ENCODE measurements around the gene AFF4. TPM values are rescaled to one million over a fixed set of nuclear protein-coding genes. Genes with fewer than 3 reads are reported as not detected.

Gene AFF4
- total RNA-seq, 2 experiments from 2014 or later = 19.4 to 19.9 TPM

- no peak overlapping the region for H3K27ac Mint-ChIP-seq
- H3K4me1 Mint-ChIP-seq (ENCODE audit: low read depth) = peaks cover 7% of the 10 kb centered on the region
- no peak overlapping the region for H3K4me3 Mint-ChIP-seq
- ATAC-seq (no peak), DNase-seq (peak; percentile 23)
- ChIA-PET CTCF (interaction anchor here (0.8 to 3.2 kb wide), 11 partner anchors 8 to 442 kb away, joined by 3 to 24 read pairs (median 5); partner anchors contain the start of genes GDF9, SOWAHA and UQCRQ), POLR2A (interaction anchor here (1.8 to 2.4 kb wide), 2 partner anchors 11 to 38 kb away, joined by 6 to 9 read pairs; partner anchors contain the start of genes GDF9 and UQCRQ)
- no peaks in the 10 kb centered on the region for H3K36me3 Mint-ChIP-seq (ENCODE audit: low read depth)
- H3K9me3 Mint-ChIP-seq = no peaks in the 10 kb centered on the region
- TF ChIP-seq, protein P1, sequence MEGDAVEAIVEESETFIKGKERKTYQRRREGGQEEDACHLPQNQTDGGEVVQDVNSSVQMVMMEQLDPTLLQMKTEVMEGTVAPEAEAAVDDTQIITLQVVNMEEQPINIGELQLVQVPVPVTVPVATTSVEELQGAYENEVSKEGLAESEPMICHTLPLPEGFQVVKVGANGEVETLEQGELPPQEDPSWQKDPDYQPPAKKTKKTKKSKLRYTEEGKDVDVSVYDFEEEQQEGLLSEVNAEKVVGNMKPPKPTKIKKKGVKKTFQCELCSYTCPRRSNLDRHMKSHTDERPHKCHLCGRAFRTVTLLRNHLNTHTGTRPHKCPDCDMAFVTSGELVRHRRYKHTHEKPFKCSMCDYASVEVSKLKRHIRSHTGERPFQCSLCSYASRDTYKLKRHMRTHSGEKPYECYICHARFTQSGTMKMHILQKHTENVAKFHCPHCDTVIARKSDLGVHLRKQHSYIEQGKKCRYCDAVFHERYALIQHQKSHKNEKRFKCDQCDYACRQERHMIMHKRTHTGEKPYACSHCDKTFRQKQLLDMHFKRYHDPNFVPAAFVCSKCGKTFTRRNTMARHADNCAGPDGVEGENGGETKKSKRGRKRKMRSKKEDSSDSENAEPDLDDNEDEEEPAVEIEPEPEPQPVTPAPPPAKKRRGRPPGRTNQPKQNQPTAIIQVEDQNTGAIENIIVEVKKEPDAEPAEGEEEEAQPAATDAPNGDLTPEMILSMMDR (IDR thresholded peaks at IDR 0.05) = no peak
- H3K27me3 Mint-ChIP-seq = peaks cover 57% of the 10 kb centered on the region
- intact Hi-C loops (cut with micrococcal nuclease) = loop anchor here (10.0 kb wide), 1 partner anchor 443 kb away; no protein-coding TSS in a partner anchor
These were observed 135.3 kb downstream of the AFF4 start for GRCh38 chr5:132827943-132828673.

DNA sequence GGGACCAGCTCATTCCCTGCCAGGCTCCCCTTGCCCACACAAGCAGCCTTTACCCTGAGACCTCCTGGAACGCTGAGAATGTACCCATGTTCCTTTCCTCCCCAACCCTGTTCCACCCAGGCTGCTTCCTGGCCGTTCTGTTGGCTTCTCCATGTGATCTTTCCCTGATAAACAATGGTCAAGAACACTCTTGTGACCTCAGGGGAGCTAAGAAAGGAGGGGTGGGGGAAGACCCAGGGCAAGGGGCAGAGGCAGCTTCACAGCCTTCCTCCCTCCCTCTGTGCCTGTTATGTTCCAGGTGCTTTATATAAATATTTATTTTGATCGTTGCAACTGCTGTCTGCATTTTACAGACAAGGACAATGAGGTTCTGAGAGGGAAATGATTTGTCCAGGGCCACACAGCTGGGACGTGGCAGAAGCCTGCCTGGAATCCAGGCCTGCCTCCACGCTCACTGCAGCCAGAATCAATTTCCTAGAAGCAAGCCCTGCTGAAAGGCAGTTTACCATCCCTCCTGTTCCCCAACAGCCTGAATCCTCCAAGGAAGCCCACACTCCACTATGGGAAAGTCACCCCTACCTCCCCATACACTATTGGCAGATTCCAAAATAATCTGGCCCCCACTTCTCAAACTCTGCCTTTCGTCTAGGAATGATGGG is 136.9 kb downstream of the AFF4 start:
- H3K9me3 Mint-ChIP-seq = no peaks in the 10 kb centered on the region
- no peak for DNase-seq
- peaks cover 7% of the 10 kb centered on the region for H3K4me1 Mint-ChIP-seq (ENCODE audit: low read depth)
- no peak for ATAC-seq
- intact Hi-C loops (cut with micrococcal nuclease) = loop anchor here (10.0 kb wide), 1 partner anchor 442 kb away; no protein-coding TSS in a partner anchor
- CTCF ChIA-PET = interaction anchor here (0.6 to 3.2 kb wide), 7 partner anchors 12 to 326 kb away, joined by 3 to 15 read pairs (median 3); partner anchors contain the start of gene HSPA4
- peaks cover 58% of the 10 kb centered on the region for H3K27me3 Mint-ChIP-seq
- H3K36me3 Mint-ChIP-seq (ENCODE audit: low read depth) = no peaks in the 10 kb centered on the region
- TF ChIP-seq, protein P1 (IDR thresholded peaks at IDR 0.05) = no peak
- peak overlapping the region; percentile 41 for H3K4me3 Mint-ChIP-seq
- POLR2A ChIA-PET = interaction anchor here (2.1 kb wide), 1 partner anchor 13 kb away, joined by 9 read pairs; the partner anchor contains the start of gene SOWAHA
- no peak overlapping the region for H3K27ac Mint-ChIP-seq

GRCh38 chr5:132825834-132826391 is 137.5 kb downstream of the AFF4 start:
- intact Hi-C loops (cut with micrococcal nuclease) = loop anchor here (10.0 kb wide), 1 partner anchor 441 kb away; no protein-coding TSS in a partner anchor
- CTCF ChIA-PET = interaction anchor here (0.6 to 3.2 kb wide), 8 partner anchors 11 to 325 kb away, joined by 3 to 15 read pairs (median 3); partner anchors contain the start of gene HSPA4

More at GRCh38 chr5:132825834-132826391, 137.5 kb downstream of the AFF4 start:
- DNase-seq = peak; percentile 51
- Mint-ChIP-seq H3K4me3 (peak overlapping the region; percentile 41), H3K27me3 (peaks cover 56% of the 10 kb centered on the region), H3K27ac (no peak overlapping the region), H3K36me3 (ENCODE audit: low read depth) (no peaks in the 10 kb centered on the region), H3K9me3 (no peaks in the 10 kb centered on the region), H3K4me1 (ENCODE audit: low read depth) (peaks cover 6% of the 10 kb centered on the region)
- ATAC-seq = peak; percentile 45
- TF ChIP-seq, protein P1 (IDR thresholded peaks at IDR 0.05) = no peak
- POLR2A ChIA-PET = interaction anchor here (2.1 kb wide), 1 partner anchor 12 kb away, joined by 9 read pairs; the partner anchor contains the start of gene SOWAHA

Other genes starting within 250 kb of the AFF4 start
- gene KIF3A, start 226.1 kb downstream of the AFF4 start, total RNA-seq = 10 to 100 TPM; 16.4 to 17.0 TPM
- gene CCNI2, start 216.2 kb downstream of the AFF4 start, total RNA-seq = 10 to 100 TPM in 1 of 2 experiments, 1 to 10 TPM in 1; 8.7 to 10.0 TPM
- gene SEPTIN8, start 186.4 kb downstream of the AFF4 start, total RNA-seq = 10 to 100 TPM; 25.2 to 27.1 TPM
- not detected for gene SOWAHA, start 150.3 kb downstream of the AFF4 start, total RNA-seq
- gene SHROOM1, start 133.0 kb downstream of the AFF4 start, total RNA-seq = 1 to 10 TPM; 2.0 to 2.1 TPM
- under 1 TPM; 0.90 to 0.94 TPM for gene GDF9, start 97.2 kb downstream of the AFF4 start, total RNA-seq
- 100 to 1,000 TPM; 558 to 566 TPM for gene UQCRQ, start 97.0 kb downstream of the AFF4 start, total RNA-seq
- 1 to 10 TPM; 3.0 to 3.5 TPM for gene LEAP2, start 90.0 kb downstream of the AFF4 start, total RNA-seq
- 10 to 100 TPM; 27.0 to 31.1 TPM for gene ZCCHC10, start 62.9 kb upstream of the AFF4 start, total RNA-seq
- gene HSPA4, start 88.4 kb upstream of the AFF4 start, total RNA-seq = 100 to 1,000 TPM; 229 to 232 TPM

All from activated CD8-positive, alpha-beta T cell treated with anti-CD3 and anti-CD28 coated beads for 36 hours (primary cell).